Stimulated activated naive B cell treated with anti-CD40 and anti-IgM and Interleukin-4, amounts not matched to agents 10 μg/mL and 1 μg/mL and 100 μg/mL, for 72 hours (primary cell): ENCODE data around the gene PROSER2.

Experiments
- ATAC-seq, 2 donors: fragments of 150-1000 bp; cut with Tn5 transposase; replicated peaks; 2 replicates each; pipeline ENCODE4 v1.10.0; 2021; ENCODE audit warnings: moderate library complexity in 1 of 2
- DNase-seq: peaks from one replicate; pipeline ENCODE4 v3.0.0; 2021
- H3K27ac Mint-ChIP-seq: one replicate; pipeline ENCODE4 v1.8.0; 2022; ENCODE audit warnings: mild to moderate bottlenecking, mixed read lengths
- H3K27me3 Mint-ChIP-seq, 2 donors: one replicate each; pipeline ENCODE4 v1.8.0; 2022; ENCODE audit warnings: mixed read lengths in 2 of 2
- H3K36me3 Mint-ChIP-seq, 2 donors: one replicate each; pipeline ENCODE4 v1.8.0; 2022; ENCODE audit warnings: mixed read lengths in 2 of 2, mild to moderate bottlenecking in 1 of 2
- H3K4me1 Mint-ChIP-seq, 2 donors: one replicate each; pipeline ENCODE4 v1.8.0; 2022; ENCODE audit warnings: mixed read lengths in 2 of 2, mild to moderate bottlenecking in 1 of 2
- H3K4me3 Mint-ChIP-seq, 2 donors: one replicate each; pipeline ENCODE4 v1.8.0; 2022; ENCODE audit warnings: mild to moderate bottlenecking in 2 of 2, mixed read lengths in 2 of 2, moderate library complexity in 1 of 2
- H3K9me3 Mint-ChIP-seq, 2 donors: one replicate each; pipeline ENCODE4 v1.8.0; 2022; ENCODE audit warnings: mixed read lengths in 2 of 2, mild to moderate bottlenecking in 1 of 2

PROSER2 gene, protein sequence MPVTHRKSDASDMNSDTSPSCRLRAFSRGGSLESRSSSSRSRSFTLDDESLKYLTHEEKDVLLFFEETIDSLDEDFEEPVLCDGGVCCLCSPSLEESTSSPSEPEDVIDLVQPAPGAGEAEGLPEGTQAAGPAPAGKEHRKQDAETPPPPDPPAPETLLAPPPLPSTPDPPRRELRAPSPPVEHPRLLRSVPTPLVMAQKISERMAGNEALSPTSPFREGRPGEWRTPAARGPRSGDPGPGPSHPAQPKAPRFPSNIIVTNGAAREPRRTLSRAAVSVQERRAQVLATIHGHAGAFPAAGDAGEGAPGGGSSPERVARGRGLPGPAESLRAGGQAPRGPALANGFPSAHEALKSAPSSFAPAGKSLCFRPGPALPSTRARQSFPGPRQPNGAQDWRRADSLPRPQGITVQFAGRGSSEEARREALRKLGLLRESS

DNA sequence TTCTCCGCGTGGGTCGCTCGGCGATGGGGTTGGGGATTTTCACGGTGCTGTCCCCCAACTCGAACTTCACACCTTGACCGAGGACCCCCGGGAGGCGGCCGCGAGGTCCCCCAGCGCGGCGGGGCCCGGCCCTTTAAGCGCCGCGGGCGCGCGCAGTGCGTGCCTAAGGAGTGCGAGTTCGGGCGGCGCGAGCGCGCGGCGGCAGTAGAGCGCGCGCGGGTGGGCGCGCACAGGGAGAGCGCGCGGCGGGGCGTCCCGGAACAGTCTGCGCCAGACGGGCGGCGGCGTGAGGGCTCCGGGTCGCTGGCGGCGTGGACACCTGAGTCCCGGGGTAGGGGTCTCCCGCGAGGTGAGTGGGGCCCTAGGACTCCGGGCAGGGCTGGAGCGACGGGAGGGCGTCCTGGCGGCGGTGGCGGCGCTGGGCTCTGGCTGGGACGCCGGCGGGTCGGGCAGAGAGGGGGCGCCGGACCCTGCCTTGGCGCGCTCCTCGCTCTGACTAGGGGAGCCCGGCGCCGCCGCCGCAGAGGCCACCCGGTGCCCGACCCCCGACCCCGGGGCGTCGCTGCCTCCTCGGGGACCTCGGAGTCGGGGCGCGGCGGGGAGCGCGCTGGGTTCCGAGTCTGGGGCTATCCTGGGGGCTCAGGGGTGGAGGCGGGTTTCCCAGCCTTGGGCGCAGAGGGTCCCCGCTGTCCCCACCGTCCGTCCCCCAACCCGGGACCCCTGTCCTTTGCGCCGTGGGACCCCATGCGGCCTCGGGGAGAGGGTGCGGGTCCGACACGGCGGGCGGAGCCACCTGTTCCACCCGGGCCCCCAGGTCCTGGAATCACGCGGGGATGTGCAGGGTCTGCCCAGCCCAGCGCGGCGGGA lies at the start of gene PROSER2:
TSS of gene PROSER2 (plus strand) at position 235 of the 867 bp plus-strand sequence. CDS start 28,722 bp downstream, outside the sequence.
- peak within 1 kb of the TSS; percentile 65 to 81 for H3K4me3 Mint-ChIP-seq
- peak; percentile 79 to 88 for ATAC-seq
- peak; percentile 21 for DNase-seq
- H3K4me1 Mint-ChIP-seq, result peaks cover 0 to 14% of the 10 kb centered on the region in 2 donors
- H3K9me3 Mint-ChIP-seq, result no peaks in the 10 kb centered on the region
- H3K36me3 Mint-ChIP-seq, result no peaks in the 10 kb centered on the region
- peaks cover 23 to 55% of the 10 kb centered on the region in 2 donors for H3K27me3 Mint-ChIP-seq
- H3K27ac Mint-ChIP-seq, result no peak within 1 kb of the TSS

DNA sequence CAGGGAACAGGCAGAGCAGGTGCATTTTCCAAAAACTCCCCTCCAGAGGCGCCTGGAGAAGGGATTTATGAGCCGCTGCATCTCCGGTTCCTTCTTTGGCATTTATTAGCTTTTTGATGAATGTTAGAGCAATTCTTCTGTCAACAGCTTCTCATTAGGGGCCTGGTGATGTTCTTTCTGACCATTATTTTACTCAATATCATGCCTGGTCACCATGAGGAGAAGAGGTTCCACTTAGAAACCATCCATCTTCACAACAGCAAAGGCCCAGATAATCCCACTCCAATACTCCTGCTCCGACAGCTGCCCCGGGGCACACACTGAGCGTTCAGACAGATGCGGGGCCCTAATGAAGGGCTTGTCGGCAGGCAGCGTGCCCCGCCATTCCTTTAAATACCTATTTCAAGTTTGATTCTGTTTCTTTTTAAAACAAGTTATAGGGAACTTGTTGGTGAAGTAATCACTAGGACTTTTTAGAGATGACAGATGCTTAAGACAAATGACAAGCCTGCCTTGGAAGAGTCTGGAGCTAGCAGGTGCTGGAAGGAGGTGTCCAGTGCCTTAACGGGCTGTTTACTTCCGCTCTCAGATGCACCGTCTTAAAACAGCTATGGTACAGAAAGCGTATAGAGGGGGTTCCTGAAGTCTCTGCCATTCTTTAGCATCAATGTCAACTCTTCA lies 49.3 kb upstream of the PROSER2 start:
- Mint-ChIP-seq H3K4me1 (no peaks in the 10 kb centered on the region), H3K27me3 (peaks cover 0 to 9% of the 10 kb centered on the region in 2 donors), H3K27ac (no peak overlapping the region), H3K9me3 (peaks cover 4% of the 10 kb centered on the region in 2 donors), H3K36me3 (no peaks in the 10 kb centered on the region), H3K4me3 (no peak overlapping the region)
- ATAC-seq (no peak), DNase-seq (no peak)

DNA sequence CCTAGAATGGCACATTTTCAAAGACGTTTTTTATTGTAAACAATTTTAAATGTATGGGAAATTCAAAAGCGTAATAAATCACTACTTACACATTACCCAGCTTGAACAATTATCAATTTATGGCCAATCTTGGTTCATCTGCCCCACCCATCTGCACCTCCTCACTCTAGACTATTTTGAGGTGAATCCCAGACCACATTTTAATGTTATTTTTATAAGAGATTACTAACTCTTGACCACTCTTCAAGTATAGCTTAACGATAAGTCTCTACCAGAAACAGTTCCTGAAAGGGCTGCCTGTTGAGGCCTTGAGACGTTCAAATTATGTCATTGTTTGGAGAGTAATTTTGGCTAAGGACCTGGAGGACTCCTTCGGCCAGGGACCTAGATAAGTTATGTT lies 47.7 kb upstream of the PROSER2 start:
- Mint-ChIP-seq H3K4me3 (no peak overlapping the region), H3K4me1 (no peaks in the 10 kb centered on the region), H3K27ac (no peak overlapping the region), H3K27me3 (peaks cover 0 to 10% of the 10 kb centered on the region in 2 donors), H3K9me3 (peaks cover 7 to 10% of the 10 kb centered on the region in 2 donors), H3K36me3 (no peaks in the 10 kb centered on the region)
- ATAC-seq (no peak), DNase-seq (no peak)

DNA sequence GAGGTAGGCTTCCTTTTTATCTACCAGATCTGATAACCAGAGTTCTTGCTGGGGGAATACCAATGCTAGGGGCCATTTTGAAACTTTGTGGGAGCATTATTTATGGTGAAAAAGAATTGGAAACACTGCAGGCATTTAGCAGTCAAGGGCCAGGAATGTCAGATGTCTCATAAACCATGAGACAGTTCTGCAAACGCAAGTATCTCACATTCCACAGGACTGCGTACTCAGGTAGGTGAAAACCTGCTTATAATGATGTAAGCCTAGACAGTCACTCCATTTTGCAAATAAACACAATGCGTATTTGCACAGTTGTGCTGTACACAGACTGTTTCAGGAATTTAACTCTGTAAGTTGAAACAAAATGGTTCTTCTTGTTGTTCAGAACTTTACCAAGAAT lies 47.1 kb upstream of the PROSER2 start:
- no peak overlapping the region for H3K4me3 Mint-ChIP-seq
- no peaks in the 10 kb centered on the region for H3K4me1 Mint-ChIP-seq
- peaks cover 0 to 5% of the 10 kb centered on the region in 2 donors for H3K27me3 Mint-ChIP-seq
- peaks cover 7 to 10% of the 10 kb centered on the region in 2 donors for H3K9me3 Mint-ChIP-seq
- ATAC-seq (no peak), DNase-seq (no peak)
- H3K36me3 Mint-ChIP-seq, result no peaks in the 10 kb centered on the region
- H3K27ac Mint-ChIP-seq, result no peak overlapping the region

DNA sequence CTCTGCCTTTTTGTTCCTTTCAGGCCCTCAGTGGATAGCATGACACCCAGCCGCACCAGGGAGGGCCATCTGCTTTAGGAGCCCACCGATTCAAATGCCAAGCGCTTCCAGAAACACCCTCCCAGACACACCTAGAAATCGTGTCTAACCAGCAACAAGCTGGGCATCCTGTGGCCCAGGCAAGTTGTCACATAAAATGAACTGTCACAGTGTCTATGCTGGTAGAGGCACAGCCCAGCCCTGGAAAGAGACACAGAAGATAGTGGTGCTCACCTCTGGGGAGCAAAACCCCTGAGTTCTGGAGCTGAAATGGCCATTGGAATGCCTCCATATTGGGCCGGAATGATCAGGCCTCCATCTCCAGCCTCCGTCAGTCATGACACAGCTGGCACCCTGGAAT lies 42.0 kb upstream of the PROSER2 start:
- H3K9me3 Mint-ChIP-seq, result peaks cover 7 to 10% of the 10 kb centered on the region in 2 donors
- DNase-seq, result no peak
- H3K27me3 Mint-ChIP-seq, result peaks cover 5 to 7% of the 10 kb centered on the region in 2 donors
- no peaks in the 10 kb centered on the region for H3K36me3 Mint-ChIP-seq
- no peak overlapping the region for H3K27ac Mint-ChIP-seq
- H3K4me1 Mint-ChIP-seq, result peaks cover 2 to 5% of the 10 kb centered on the region in 2 donors
- ATAC-seq, result no peak
- no peak overlapping the region for H3K4me3 Mint-ChIP-seq

DNA sequence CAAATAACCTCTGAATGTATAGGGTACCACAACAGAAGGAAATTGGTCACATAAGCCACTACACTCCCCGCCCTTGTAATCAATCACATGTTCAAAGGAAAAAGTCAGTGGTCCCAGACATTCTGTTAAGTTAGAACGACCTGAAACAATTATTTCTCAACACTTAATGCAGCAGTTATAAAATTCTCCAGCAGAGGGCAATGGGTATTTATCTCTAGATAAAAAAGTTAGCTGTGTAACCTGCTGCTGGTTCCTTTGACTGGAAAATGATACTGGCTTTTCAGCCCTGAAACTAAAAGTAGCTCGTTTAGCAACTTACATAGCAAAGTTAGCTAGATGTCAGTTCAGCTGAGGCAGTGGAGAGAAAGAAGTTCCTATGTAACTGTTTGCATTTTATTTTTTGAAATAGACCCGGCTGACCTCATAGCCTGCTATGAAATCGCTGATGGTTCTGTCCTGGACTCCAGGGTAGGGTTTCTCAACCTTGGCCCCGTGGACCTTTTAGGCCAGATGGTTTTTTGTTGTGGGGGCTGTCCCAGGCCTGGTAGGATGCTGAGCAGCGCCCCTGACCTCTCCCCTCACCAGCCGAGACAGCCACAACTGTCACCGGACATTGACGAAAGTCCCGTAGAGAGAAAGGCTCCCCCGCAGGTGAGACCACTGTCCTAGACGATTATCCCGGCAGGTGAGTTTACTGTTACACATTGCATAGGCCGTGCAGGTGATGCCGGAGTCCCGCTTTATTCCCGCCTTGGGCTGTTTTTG lies 40.2 kb upstream of the PROSER2 start:
- Mint-ChIP-seq H3K4me3 (no peak overlapping the region), H3K9me3 (peaks cover 7 to 10% of the 10 kb centered on the region in 2 donors), H3K36me3 (no peaks in the 10 kb centered on the region), H3K27ac (peak overlapping the region; percentile 20), H3K4me1 (peaks cover 2 to 5% of the 10 kb centered on the region in 2 donors), H3K27me3 (peaks cover 5 to 11% of the 10 kb centered on the region in 2 donors)
- DNase-seq (no peak), ATAC-seq (peak; percentile 34 to 50)

DNA sequence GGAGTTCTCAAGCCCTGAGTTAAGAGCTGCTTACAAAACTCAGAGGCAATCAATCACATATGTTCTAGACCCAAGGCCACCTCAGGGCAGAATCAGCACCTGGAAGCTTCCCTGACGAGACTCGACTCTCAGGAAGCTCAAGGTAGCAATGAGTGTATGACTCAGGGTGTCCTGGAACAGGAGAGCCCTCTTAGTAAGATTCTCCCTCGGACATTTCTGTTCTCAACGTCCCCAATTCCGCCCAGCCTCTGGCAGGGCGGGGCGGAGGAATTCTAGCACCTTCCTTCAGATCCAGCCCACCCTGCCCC lies 39.6 kb upstream of the PROSER2 start:
- no peak overlapping the region for H3K27ac Mint-ChIP-seq
- H3K4me3 Mint-ChIP-seq, result no peak overlapping the region
- H3K27me3 Mint-ChIP-seq, result peaks cover 5 to 11% of the 10 kb centered on the region in 2 donors
- no peak for DNase-seq
- peaks cover 2 to 5% of the 10 kb centered on the region in 2 donors for H3K4me1 Mint-ChIP-seq
- peaks cover 7 to 10% of the 10 kb centered on the region in 2 donors for H3K9me3 Mint-ChIP-seq
- ATAC-seq, result no peak
- H3K36me3 Mint-ChIP-seq, result no peaks in the 10 kb centered on the region

DNA sequence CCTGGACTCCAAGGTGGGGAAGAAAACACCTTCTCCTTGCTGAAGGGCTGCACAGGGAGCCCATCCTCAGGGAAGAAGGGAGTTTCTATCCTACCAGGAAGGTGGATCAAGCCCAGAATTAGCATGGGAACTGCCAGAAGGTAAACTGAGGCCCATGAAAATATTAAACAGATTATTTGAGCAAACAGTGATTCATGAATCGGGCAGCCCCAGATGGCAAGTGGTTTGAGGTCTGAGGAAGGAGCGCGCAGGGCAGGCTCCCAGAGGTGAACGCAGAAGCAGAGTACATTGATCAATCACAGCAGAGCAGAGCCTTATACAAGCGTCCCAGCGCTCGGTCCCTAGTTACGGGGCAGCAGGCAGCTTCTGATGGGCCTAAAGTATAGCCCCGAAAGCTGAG lies 35.8 kb upstream of the PROSER2 start:
- Mint-ChIP-seq H3K27me3 (peaks cover 0 to 11% of the 10 kb centered on the region in 2 donors), H3K9me3 (no peaks in the 10 kb centered on the region), H3K4me1 (peaks cover 2 to 5% of the 10 kb centered on the region in 2 donors), H3K4me3 (no peak overlapping the region), H3K27ac (no peak overlapping the region), H3K36me3 (no peaks in the 10 kb centered on the region)
- DNase-seq (no peak), ATAC-seq (no peak)

DNA sequence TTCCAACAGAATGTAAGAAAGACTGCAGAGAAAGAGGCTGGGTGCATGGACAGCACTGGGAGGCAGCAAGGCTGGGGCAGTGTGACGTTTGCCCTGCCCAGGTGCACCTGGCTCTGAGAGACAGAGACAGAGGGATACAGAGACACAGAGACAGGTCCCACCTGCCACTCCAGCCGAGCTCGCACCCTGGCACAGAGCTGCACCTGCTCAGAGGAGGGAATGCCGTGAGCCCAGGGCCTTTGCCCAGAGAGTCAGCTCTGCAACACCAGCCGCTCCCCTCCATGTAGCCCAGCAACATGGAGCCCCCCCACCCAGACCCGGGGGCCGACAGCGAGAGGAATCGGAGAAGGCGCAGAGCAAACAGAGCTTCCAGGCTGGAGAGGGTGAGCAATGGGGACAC lies 35.3 kb upstream of the PROSER2 start:
- Mint-ChIP-seq H3K27me3 (peaks cover 0 to 11% of the 10 kb centered on the region in 2 donors), H3K4me3 (no peak overlapping the region), H3K27ac (peak overlapping the region; percentile 37), H3K36me3 (no peaks in the 10 kb centered on the region), H3K4me1 (peaks cover 0 to under 1% of the 10 kb centered on the region in 2 donors), H3K9me3 (no peaks in the 10 kb centered on the region)
- no peak for ATAC-seq
- no peak for DNase-seq

DNA sequence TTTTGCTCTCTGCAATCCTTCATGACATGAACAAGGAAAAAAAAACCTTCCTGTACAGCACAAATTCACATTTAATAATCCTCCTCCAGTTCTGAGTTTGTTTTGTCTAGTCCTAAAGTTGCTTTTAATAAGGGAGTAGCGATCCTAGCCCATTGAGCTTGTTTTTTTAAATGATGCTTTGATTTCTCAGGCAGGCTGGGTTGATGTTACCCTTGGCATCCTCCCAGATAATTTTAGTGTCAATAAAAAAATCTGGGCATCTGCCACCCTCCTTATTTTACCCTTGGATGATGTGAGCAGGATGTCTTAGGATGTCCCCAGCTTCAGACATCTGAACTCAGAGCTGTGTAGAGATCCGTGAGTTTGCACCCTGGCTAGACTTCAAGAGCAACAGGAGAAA lies 33.9 kb upstream of the PROSER2 start:
- Mint-ChIP-seq H3K4me1 (no peaks in the 10 kb centered on the region), H3K27me3 (peaks cover 7 to 11% of the 10 kb centered on the region in 2 donors), H3K9me3 (no peaks in the 10 kb centered on the region), H3K36me3 (no peaks in the 10 kb centered on the region), H3K27ac (no peak overlapping the region), H3K4me3 (no peak overlapping the region)
- DNase-seq (no peak), ATAC-seq (no peak)

DNA sequence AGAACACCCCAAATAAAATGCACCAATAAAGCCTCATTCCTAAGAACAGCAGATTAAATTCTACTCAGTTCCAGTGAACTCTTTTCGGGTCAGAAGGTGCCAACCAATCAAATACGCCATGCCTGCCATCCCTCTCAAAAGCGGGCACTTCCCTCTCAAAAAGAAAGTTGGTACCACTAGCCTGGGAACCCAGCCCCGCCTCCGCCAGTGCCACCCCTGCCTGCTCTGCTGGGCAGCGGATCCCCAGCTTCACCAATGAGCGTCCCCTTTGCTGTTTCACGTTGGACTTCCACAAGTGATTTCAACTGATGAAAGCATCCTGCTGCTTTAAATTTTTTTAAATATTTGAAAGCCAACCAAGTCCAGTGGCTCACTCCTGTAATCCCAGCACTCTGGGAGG lies 33.2 kb upstream of the PROSER2 start:
- peak overlapping the region; percentile 42 for H3K27ac Mint-ChIP-seq
- ATAC-seq (no peak), DNase-seq (no peak)
- no peak overlapping the region for H3K4me3 Mint-ChIP-seq
- H3K9me3 Mint-ChIP-seq, result no peaks in the 10 kb centered on the region
- H3K36me3 Mint-ChIP-seq, result no peaks in the 10 kb centered on the region
- H3K4me1 Mint-ChIP-seq, result no peaks in the 10 kb centered on the region
- peaks cover 7 to 8% of the 10 kb centered on the region in 2 donors for H3K27me3 Mint-ChIP-seq

DNA sequence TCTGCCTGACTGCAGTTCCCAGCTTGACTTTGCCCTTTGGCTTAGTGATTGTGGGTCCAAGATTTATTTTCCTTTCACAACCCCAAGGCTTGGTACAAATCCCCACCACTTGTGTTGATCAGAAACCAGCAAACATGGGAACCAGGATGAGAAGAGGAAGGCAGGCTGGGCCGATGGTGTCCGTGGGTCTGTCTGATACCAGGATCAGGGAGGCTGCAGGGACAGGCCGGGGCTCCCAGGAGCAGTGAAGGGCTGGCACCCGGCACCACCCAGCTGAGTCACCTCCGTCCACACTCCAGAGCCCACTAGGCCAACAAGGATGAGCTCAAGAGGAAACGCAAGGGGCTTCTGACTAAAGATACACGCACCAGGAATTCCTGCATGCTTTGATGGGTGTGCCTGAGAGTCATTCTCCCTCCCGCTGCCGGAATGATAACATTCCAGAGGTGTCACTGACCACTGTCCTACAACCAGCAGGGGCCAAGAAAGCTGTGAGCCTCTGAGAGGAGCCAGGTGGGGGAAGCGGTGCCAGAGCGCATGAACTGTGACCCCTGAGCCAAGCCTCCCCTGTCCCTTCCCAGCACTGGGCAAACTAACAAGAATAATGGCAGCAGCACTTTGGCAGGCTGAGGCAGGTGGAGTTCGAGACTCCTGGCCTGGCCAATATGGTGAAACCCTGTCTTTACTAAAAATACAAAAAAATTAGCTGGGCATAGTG lies 29.2 kb upstream of the PROSER2 start:
- no peak for ATAC-seq
- Mint-ChIP-seq H3K27me3 (peaks cover 0 to 7% of the 10 kb centered on the region in 2 donors), H3K27ac (no peak overlapping the region), H3K9me3 (peaks cover 0 to 3% of the 10 kb centered on the region in 2 donors), H3K4me3 (no peak overlapping the region), H3K4me1 (peaks cover 5% of the 10 kb centered on the region in 2 donors), H3K36me3 (no peaks in the 10 kb centered on the region)
- no peak for DNase-seq

DNA sequence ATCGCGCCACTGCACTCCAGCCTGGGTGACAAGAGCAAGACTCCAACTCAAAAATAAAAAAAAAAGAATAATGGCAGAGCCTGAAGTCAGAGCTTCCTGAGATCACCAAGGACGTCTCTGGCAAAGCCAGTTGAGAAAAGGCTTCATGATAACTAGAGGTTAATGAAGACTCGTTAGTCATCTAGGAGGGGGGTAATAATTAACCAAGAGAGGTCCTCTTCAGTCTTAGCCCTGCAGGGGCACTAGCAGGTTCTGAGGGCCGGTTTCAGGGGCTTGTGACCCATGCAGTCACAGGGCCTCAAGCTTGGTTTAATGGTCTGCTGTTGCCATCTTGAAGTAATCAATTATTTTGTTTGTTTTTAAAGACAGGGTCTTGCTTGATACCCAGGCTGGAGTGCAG lies 28.6 kb upstream of the PROSER2 start:
- DNase-seq (no peak), ATAC-seq (no peak)
- H3K36me3 Mint-ChIP-seq, result no peaks in the 10 kb centered on the region
- peaks cover 0 to 7% of the 10 kb centered on the region in 2 donors for H3K27me3 Mint-ChIP-seq
- H3K27ac Mint-ChIP-seq, result no peak overlapping the region
- H3K4me3 Mint-ChIP-seq, result no peak overlapping the region
- H3K4me1 Mint-ChIP-seq, result peaks cover 5% of the 10 kb centered on the region in 2 donors
- H3K9me3 Mint-ChIP-seq, result peaks cover 0 to 3% of the 10 kb centered on the region in 2 donors
